Neural cell (in vitro differentiated cells): ENCODE measurements around the gene MKRN1. TPM values are rescaled to one million over a fixed set of nuclear protein-coding genes. Genes with fewer than 3 reads are reported as not detected.

Experiments
- H2AFZ ChIP-seq: fragments of 200-600, 300-800 bp; sonication (generic), shearing (Covaris generic); 2 replicates; pipeline ENCODE4 v1.6.0; 2014; ENCODE audit warnings: low read depth, mild to moderate bottlenecking, antibody characterized with exemption, low read length, moderate library complexity
- H3F3A ChIP-seq: fragments of 200-600 bp; shearing (Covaris generic); 2 replicates; pipeline ENCODE4 v1.6.1; 2016; ENCODE audit warnings: mild to moderate bottlenecking, moderate library complexity, mixed read lengths, antibody characterized with exemption, low read length; ENCODE audit not compliant: insufficient read depth, poor library complexity, severe bottlenecking
- H3K27ac ChIP-seq: fragments of 200-600, 300-800 bp; sonication (generic), shearing (Covaris generic); 2 replicates; pipeline ENCODE4 v1.5.1; 2014; ENCODE audit warnings: mild to moderate bottlenecking, low read length, moderate library complexity
- H3K27me3 ChIP-seq: fragments of 300-800, 200-600 bp; sonication (generic), shearing (Covaris generic); 2 replicates; pipeline ENCODE4 v1.6.0; 2014; ENCODE audit warnings: mild to moderate bottlenecking, low read depth, low read length, moderate library complexity; ENCODE audit not compliant: insufficient read depth
- H3K36me3 ChIP-seq: fragments of 300-800, 200-600 bp; sonication (generic), shearing (Covaris generic); 2 replicates; pipeline ENCODE4 v1.5.1; 2014; ENCODE audit warnings: mild to moderate bottlenecking, antibody characterized with exemption, low read length, moderate library complexity; ENCODE audit not compliant: insufficient read depth
- H3K4me2 ChIP-seq: fragments of 300-800, 200-600 bp; sonication (generic), shearing (Covaris generic); 2 replicates; pipeline ENCODE4 v1.6.0; 2014; ENCODE audit warnings: mild to moderate bottlenecking, low read length
- H3K4me3 ChIP-seq: fragments of 300-800, 200-600 bp; sonication (generic), shearing (Covaris generic); 2 replicates; pipeline ENCODE4 v1.5.1; 2014; ENCODE audit warnings: mild to moderate bottlenecking, low read length, moderate library complexity
- H3K79me2 ChIP-seq: fragments of 200-600 bp; shearing (Covaris generic); replicated peaks from 2 replicates; pipeline ENCODE4 v1.6.0; 2014; ENCODE audit warnings: mild to moderate bottlenecking, low read length, moderate library complexity; ENCODE audit not compliant: insufficient read depth
- H3K9ac ChIP-seq: fragments of 300-800, 200-600 bp; sonication (generic), shearing (Covaris generic); 2 replicates; pipeline ENCODE4 v1.6.1; 2016; ENCODE audit warnings: mild to moderate bottlenecking, low read length, mixed read lengths
- H3K9me2 ChIP-seq: fragments of 200-600 bp; shearing (Covaris generic); 2 replicates; pipeline ENCODE4 v1.6.1; 2016; ENCODE audit warnings: mild to moderate bottlenecking, low read length, mixed read lengths; ENCODE audit not compliant: insufficient read depth
- H3K9me3 ChIP-seq: fragments of 200-600, 300-800 bp; sonication (generic), shearing (Covaris generic); 2 replicates; pipeline ENCODE4 v1.6.1; 2016; ENCODE audit warnings: mild to moderate bottlenecking, mixed run types, low read length, moderate library complexity, mixed read lengths
- H4K20me1 ChIP-seq: fragments of 200-600 bp; shearing (Covaris generic); 2 replicates; pipeline ENCODE4 v1.6.1; 2016; ENCODE audit warnings: mild to moderate bottlenecking, mixed run types; ENCODE audit not compliant: insufficient read depth
- CTCF ChIP-seq: fragments of 450-650 bp; IDR thresholded peaks from 2 replicates; pipeline ENCODE4 v1.5.1; 2014; ENCODE audit warnings: antibody characterized with exemption, mild to moderate bottlenecking, moderate library complexity; ENCODE audit not compliant: poor library complexity, severe bottlenecking
- EP300 ChIP-seq: fragments of 450-650 bp; conservative IDR thresholded peaks from 2 replicates; pipeline ENCODE4 v1.6.1; 2014; ENCODE audit warnings: antibody characterized with exemption, mild to moderate bottlenecking, moderate library complexity; ENCODE audit not compliant: poor library complexity, severe bottlenecking
- EZH2 ChIP-seq: fragments of 200-600, 300-800 bp; shearing (Covaris generic), sonication (generic); IDR thresholded peaks from 2 replicates; pipeline ENCODE4 v1.6.1; 2014; ENCODE audit warnings: antibody characterized with exemption, low read length, borderline replicate concordance, mild to moderate bottlenecking; ENCODE audit not compliant: insufficient read depth, poor library complexity, severe bottlenecking
- MXI1 ChIP-seq: fragments of 450-650 bp; conservative IDR thresholded peaks from 2 replicates; pipeline ENCODE4 v1.6.1; 2014; ENCODE audit warnings: antibody characterized with exemption, mild to moderate bottlenecking; ENCODE audit not compliant: poor library complexity, severe bottlenecking
- POLR2AphosphoS5 ChIP-seq: IDR thresholded peaks from 2 replicates; pipeline ENCODE4 v1.6.1; 2012
- RAD21 ChIP-seq: fragments of 450-650 bp; conservative IDR thresholded peaks from 2 replicates; pipeline ENCODE4 v1.6.1; 2014; ENCODE audit warnings: antibody characterized with exemption, mild to moderate bottlenecking, moderate library complexity
- REST ChIP-seq: IDR thresholded peaks from 2 replicates; pipeline ENCODE4 v1.6.1; 2012; ENCODE audit warnings: borderline replicate concordance
- SMC3 ChIP-seq: fragments of 450-650 bp; conservative IDR thresholded peaks from 2 replicates; pipeline ENCODE4 v1.6.1; 2014; ENCODE audit warnings: antibody characterized with exemption, mild to moderate bottlenecking, moderate library complexity; ENCODE audit not compliant: poor library complexity
- TAF1 ChIP-seq: IDR thresholded peaks from 2 replicates; pipeline ENCODE4 v1.6.1; 2012; ENCODE audit warnings: low read depth
- polyA plus RNA-seq: library from polyadenylated mRNA; depleted of rRNA; stranded (reverse); fragments of >200 nt; gene quantifications from 2 replicates; pipeline ENCODE4 v1.2.3, GENCODE V29; 2014

MKRN1 gene
- polyA plus RNA-seq, 1 donor from 2014 or later, result 251 TPM

GRCh38 chr7:140425718-140426117 lies 53.6 kb downstream of the MKRN1 start:
- no peak overlapping the region for H3K9ac ChIP-seq
- H3F3A ChIP-seq, result no peaks in the 10 kb centered on the region
- H3K4me2 ChIP-seq, result no peak overlapping the region
- H3K9me3 ChIP-seq, result no peaks in the 10 kb centered on the region
- H3K36me3 ChIP-seq, result no peaks in the 10 kb centered on the region
- no peak overlapping the region for H2AFZ ChIP-seq
- H3K27me3 ChIP-seq, result no peaks in the 10 kb centered on the region
- no peaks in the 10 kb centered on the region for H3K79me2 ChIP-seq
- H3K4me3 ChIP-seq, result no peak overlapping the region
- H3K9me2 ChIP-seq, result no peaks in the 10 kb centered on the region
- no peaks in the 10 kb centered on the region for H4K20me1 ChIP-seq
- H3K27ac ChIP-seq, result no peak overlapping the region
- TF ChIP-seq CTCF, result no peak
- TF ChIP-seq MXI1, result no peak
- no peak for TF ChIP-seq REST
- no peak for TF ChIP-seq EP300
- TF ChIP-seq TAF1, result no peak
- TF ChIP-seq RAD21, result no peak
- no peak for TF ChIP-seq SMC3
- TF ChIP-seq EZH2, result no peak
- TF ChIP-seq POLR2AphosphoS5, result no peak

GRCh38 chr7:140423501-140423900 lies 55.8 kb downstream of the MKRN1 start:
- no peak for TF ChIP-seq MXI1
- no peak for TF ChIP-seq EP300
- TF ChIP-seq POLR2AphosphoS5, result no peak
- TF ChIP-seq CTCF, result no peak
- no peak for TF ChIP-seq REST
- no peak for TF ChIP-seq SMC3
- TF ChIP-seq EZH2, result no peak
- no peak for TF ChIP-seq RAD21
- no peak for TF ChIP-seq TAF1
- Histone ChIP-seq H2AFZ (no peak overlapping the region), H3K27ac (no peak overlapping the region), H3K9ac (no peak overlapping the region), H3K4me2 (no peak overlapping the region), H3K36me3 (no peaks in the 10 kb centered on the region), H3K9me3 (no peaks in the 10 kb centered on the region), H3K79me2 (no peaks in the 10 kb centered on the region), H3F3A (no peaks in the 10 kb centered on the region), H4K20me1 (no peaks in the 10 kb centered on the region), H3K4me3 (no peak overlapping the region), H3K9me2 (no peaks in the 10 kb centered on the region), H3K27me3 (no peaks in the 10 kb centered on the region)
